ENCODE measurements around the gene STARD13. TPM values are rescaled to one million over a fixed set of nuclear protein-coding genes. Genes with fewer than 3 reads are reported as not detected.
A peak's percentile ranks its signal among the peaks of the same experiment; 100 is the strongest.

Gene STARD13
- total RNA-seq, 1 experiment from 2014 or later = 2.1 TPM

DNA sequence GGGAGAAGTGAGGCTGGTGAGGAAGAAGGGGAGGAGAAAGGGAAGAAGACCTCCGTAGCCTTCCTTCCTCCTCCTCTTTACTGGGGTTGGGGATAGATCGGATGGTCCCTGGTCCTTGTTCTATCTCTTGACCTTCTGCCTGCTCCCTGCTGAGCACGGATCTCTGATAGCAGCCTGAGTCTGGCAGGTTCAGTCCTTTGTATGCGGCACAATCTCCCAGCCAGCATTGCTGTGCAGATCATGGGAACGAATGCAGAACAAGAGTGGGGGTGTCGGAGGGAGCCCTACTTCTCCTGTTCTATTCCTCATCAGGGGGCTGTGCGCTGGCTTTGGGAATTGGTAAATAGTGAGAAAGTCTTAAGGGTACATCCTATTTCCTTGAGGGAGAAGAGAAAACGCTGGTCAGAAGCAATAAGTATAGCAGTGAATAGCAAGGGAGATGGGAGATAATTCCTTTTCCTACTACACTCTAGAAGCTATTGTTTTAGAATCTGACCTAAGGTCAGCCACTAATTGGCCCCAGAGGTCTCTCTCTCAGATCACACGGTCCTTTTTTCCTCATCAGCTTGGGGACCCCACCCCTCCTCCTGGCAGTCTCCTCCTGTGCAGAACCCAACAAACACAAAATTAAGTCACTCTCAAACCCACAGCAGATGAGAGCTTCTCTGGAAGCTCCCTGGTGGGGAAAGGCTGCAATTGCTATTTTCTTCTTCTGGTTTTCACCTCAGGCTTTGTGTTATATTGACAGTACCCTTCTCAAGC is 228.4 kb downstream of the STARD13 start:
- TF ChIP-seq, protein P1, sequence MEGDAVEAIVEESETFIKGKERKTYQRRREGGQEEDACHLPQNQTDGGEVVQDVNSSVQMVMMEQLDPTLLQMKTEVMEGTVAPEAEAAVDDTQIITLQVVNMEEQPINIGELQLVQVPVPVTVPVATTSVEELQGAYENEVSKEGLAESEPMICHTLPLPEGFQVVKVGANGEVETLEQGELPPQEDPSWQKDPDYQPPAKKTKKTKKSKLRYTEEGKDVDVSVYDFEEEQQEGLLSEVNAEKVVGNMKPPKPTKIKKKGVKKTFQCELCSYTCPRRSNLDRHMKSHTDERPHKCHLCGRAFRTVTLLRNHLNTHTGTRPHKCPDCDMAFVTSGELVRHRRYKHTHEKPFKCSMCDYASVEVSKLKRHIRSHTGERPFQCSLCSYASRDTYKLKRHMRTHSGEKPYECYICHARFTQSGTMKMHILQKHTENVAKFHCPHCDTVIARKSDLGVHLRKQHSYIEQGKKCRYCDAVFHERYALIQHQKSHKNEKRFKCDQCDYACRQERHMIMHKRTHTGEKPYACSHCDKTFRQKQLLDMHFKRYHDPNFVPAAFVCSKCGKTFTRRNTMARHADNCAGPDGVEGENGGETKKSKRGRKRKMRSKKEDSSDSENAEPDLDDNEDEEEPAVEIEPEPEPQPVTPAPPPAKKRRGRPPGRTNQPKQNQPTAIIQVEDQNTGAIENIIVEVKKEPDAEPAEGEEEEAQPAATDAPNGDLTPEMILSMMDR (conservative IDR thresholded peaks at IDR 0.05) = peak; percentile 57
- H3K27ac Mint-ChIP-seq = no peak overlapping the region; a peak in 1 of 7 replicates
- Histone ChIP-seq H3K9me3 (ENCODE audit: control insufficient read depth, low read depth, low read length) (no peaks in the 10 kb centered on the region), H3K4me2 (ENCODE audit: insufficient read depth, insufficient read length, low read length) (no peak overlapping the region), H3K56ac (ENCODE audit: insufficient read length, low read depth, low read length) (no peak overlapping the region), H2BK12ac (ENCODE audit: insufficient read length, low read depth, low read length) (no peak overlapping the region), H2BK20ac (ENCODE audit: low read depth, low read length, poor library complexity, severe bottlenecking) (no peak overlapping the region), H4K20me1 (ENCODE audit: control insufficient read depth, insufficient read depth, insufficient read length) (no peaks in the 10 kb centered on the region), H4K8ac (replicated peaks; ENCODE audit: insufficient read length, low read depth, low read length) (no peak overlapping the region), H3K18ac (ENCODE audit: insufficient read length, low read depth, low read length) (no peak overlapping the region), H2AK5ac (ENCODE audit: insufficient read length, low read length) (no peak overlapping the region), H4K5ac (ENCODE audit: insufficient read length, low read depth, low read length) (no peak overlapping the region), H3K4me1 (ENCODE audit: insufficient read depth, low read length) (no peaks in the 10 kb centered on the region), H3K27ac (ENCODE audit: insufficient read length, low read depth, low read length) (no peak overlapping the region), H4K91ac (ENCODE audit: insufficient read length, low read depth, low read length) (no peak overlapping the region), H3K79me1 (ENCODE audit: insufficient read depth, low read depth, low read length, poor library complexity, severe bottlenecking) (no peaks in the 10 kb centered on the region), H2AFZ (ENCODE audit: low read length) (no peak overlapping the region), H3K4ac (ENCODE audit: low read depth, low read length) (no peak overlapping the region), H3K23ac (ENCODE audit: insufficient read length, low read depth, low read length) (no peak overlapping the region), H3K14ac (ENCODE audit: insufficient read depth, low read length) (no peak overlapping the region), H3T11ph (ENCODE audit: low read length) (no peak overlapping the region), H2BK120ac (ENCODE audit: low read depth, low read length, poor library complexity, severe bottlenecking) (no peak overlapping the region), H3K79me2 (ENCODE audit: insufficient read depth, low read length) (no peaks in the 10 kb centered on the region), H3K27me3 (ENCODE audit: insufficient read depth, low read length) (no peaks in the 10 kb centered on the region), H3K23me2 (ENCODE audit: insufficient read length, low read depth, low read length, poor library complexity, severe bottlenecking) (no peaks in the 10 kb centered on the region), H2BK5ac (ENCODE audit: insufficient read length, low read length) (no peak overlapping the region), H2BK15ac (ENCODE audit: low read depth, low read length) (no peak overlapping the region), H3K9ac (ENCODE audit: extremely low read depth, insufficient read length, low read length) (no peak overlapping the region)
- no peak overlapping the region for H3K4me3 Mint-ChIP-seq
- no peak for DNase-seq
- no peaks in the 10 kb centered on the region for H3K36me3 Mint-ChIP-seq (ENCODE audit: insufficient read depth in 1 of 3, low read depth in 3 of 3)
- no CpG with 5 or more reads among the region's 9 CpGs for WGBS (ENCODE audit: extremely low coverage, insufficient read length, low lambda C conversion rate)
- peaks cover 0 to 6% of the 10 kb centered on the region in 2 experiments; a peak in 3 of 4 replicates for H3K4me1 Mint-ChIP-seq
- no peaks in the 10 kb centered on the region; the same call in 1 of the 2 replicates for H3K27me3 Mint-ChIP-seq (ENCODE audit: low read depth)
- H3K9me3 Mint-ChIP-seq = no peaks in the 10 kb centered on the region

Data from H9 (cell line).